Loucy (cell line): Measurements from ENCODE around the gene UNC5C.

Experiments
- H2AFZ ChIP-seq: fragments of 200-600 bp; sonication (generic); 2 replicates; pipeline ENCODE4 v1.6.0; 2016; ENCODE audit warnings: antibody characterized with exemption, mild to moderate bottlenecking, low read length, moderate library complexity
- H3F3A ChIP-seq: fragments of 200-600 bp; 2 replicates; pipeline ENCODE4 v1.6.0; 2016; ENCODE audit warnings: antibody characterized with exemption, low read depth, mild to moderate bottlenecking
- H3K27me3 ChIP-seq: fragments of 200-600 bp; sonication (generic); 2 replicates; pipeline ENCODE4 v1.6.1; 2014; ENCODE audit warnings: low read length, mild to moderate bottlenecking; ENCODE audit not compliant: insufficient read depth, poor library complexity, severe bottlenecking
- H3K36me3 ChIP-seq: fragments of 200-600 bp; sonication (generic); 2 replicates; pipeline ENCODE4 v1.6.1; 2016; ENCODE audit warnings: low read length; ENCODE audit not compliant: insufficient read depth
- H3K4me1 ChIP-seq: fragments of 200-600 bp; sonication (generic); 2 replicates; pipeline ENCODE4 v1.5.1; 2014; ENCODE audit warnings: low read length, mild to moderate bottlenecking; ENCODE audit not compliant: insufficient read depth, poor library complexity, severe bottlenecking
- H3K4me2 ChIP-seq: fragments of 200-600 bp; sonication (generic); 2 replicates; pipeline ENCODE4 v1.6.0; 2014; ENCODE audit warnings: antibody characterized with exemption, low read length, low read depth, mild to moderate bottlenecking; ENCODE audit not compliant: poor library complexity, severe bottlenecking
- H3K4me3 ChIP-seq: fragments of 200-600 bp; sonication (generic); 2 replicates; pipeline ENCODE4 v1.5.1; 2014; ENCODE audit warnings: low read length, mild to moderate bottlenecking, mixed read lengths; ENCODE audit not compliant: poor library complexity, severe bottlenecking
- H3K79me2 ChIP-seq: fragments of 200-600 bp; sonication (generic); 2 replicates; pipeline ENCODE4 v1.6.1; 2014; ENCODE audit warnings: low read length; ENCODE audit not compliant: insufficient read depth
- H3K9ac ChIP-seq: fragments of 200-600 bp; sonication (generic); 2 replicates; pipeline ENCODE4 v1.6.0; 2014; ENCODE audit warnings: mild to moderate bottlenecking, low read depth, low read length, moderate library complexity; ENCODE audit not compliant: poor library complexity, severe bottlenecking
- H3K9me2 ChIP-seq: fragments of 200-600 bp; sonication (generic); replicated peaks from 2 replicates; pipeline ENCODE4 v1.6.1; 2016; ENCODE audit warnings: low read depth, low read length, mixed read lengths
- H3K9me3 ChIP-seq: fragments of 200-600 bp; sonication (generic); 2 replicates; pipeline ENCODE4 v1.6.1; 2014; ENCODE audit warnings: mild to moderate bottlenecking, antibody characterized with exemption, low read length, low read depth; ENCODE audit not compliant: insufficient read depth
- H4K20me1 ChIP-seq: fragments of 200-600 bp; sonication (generic); 2 replicates; pipeline ENCODE4 v1.6.0; 2014; ENCODE audit warnings: antibody characterized with exemption, low read length, mild to moderate bottlenecking; ENCODE audit not compliant: insufficient read depth, poor library complexity, severe bottlenecking
- CTCF ChIP-seq: fragments of 200-600 bp; sonication (generic); conservative IDR thresholded peaks from 2 replicates; pipeline ENCODE4 v1.5.1; 2014; ENCODE audit warnings: mild to moderate bottlenecking, antibody characterized with exemption, low read length
- EZH2phosphoT487 ChIP-seq: fragments of 200-600 bp; IDR thresholded peaks from 2 replicates; pipeline ENCODE4 v1.6.1; 2018; ENCODE audit warnings: antibody characterized with exemption, mild to moderate bottlenecking, moderate library complexity, borderline replicate concordance

UNC5C gene

DNA sequence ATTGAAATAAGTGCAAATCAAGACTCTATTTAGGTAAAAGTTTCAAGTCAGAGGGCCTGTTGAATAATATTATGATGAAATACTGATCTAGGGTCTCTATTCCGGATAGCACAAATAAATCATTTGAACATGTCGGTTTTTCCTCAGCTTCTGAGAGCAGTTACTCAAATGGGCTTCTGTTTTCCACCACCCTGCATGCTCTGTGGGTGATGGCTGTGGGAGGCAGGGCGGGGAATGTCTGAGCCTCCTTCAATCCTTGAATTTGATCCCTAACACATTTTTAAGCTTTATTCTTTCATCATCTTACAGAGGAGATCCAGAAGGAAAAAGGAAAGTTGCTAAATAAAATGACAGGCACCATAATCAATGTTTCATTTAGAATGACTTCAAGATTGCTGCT, 8.5 kb downstream of the UNC5C start:
- no peaks in the 10 kb centered on the region for H3K79me2 ChIP-seq
- H3K4me1 ChIP-seq = no peaks in the 10 kb centered on the region
- H3K9me2 ChIP-seq = no peaks in the 10 kb centered on the region
- no peaks in the 10 kb centered on the region for H3K9me3 ChIP-seq
- no peak overlapping the region for H2AFZ ChIP-seq
- H4K20me1 ChIP-seq = no peaks in the 10 kb centered on the region
- H3K4me2 ChIP-seq = no peak overlapping the region
- H3K36me3 ChIP-seq = no peaks in the 10 kb centered on the region
- TF ChIP-seq EZH2phosphoT487 (no peak), CTCF (no peak)
- H3K9ac ChIP-seq = no peak overlapping the region
- H3K4me3 ChIP-seq = no peak overlapping the region
- no peaks in the 10 kb centered on the region for H3K27me3 ChIP-seq
- no peaks in the 10 kb centered on the region for H3F3A ChIP-seq

GRCh38 chr4:95539106-95539505, 9.7 kb downstream of the UNC5C start:
- Histone ChIP-seq H3K4me2 (no peak overlapping the region), H3K9me3 (no peaks in the 10 kb centered on the region), H2AFZ (no peak overlapping the region), H3K4me3 (no peak overlapping the region), H3K9me2 (no peaks in the 10 kb centered on the region), H4K20me1 (no peaks in the 10 kb centered on the region), H3K4me1 (peaks cover 6% of the 10 kb centered on the region), H3F3A (no peaks in the 10 kb centered on the region), H3K27me3 (no peaks in the 10 kb centered on the region), H3K9ac (no peak overlapping the region), H3K79me2 (no peaks in the 10 kb centered on the region), H3K36me3 (no peaks in the 10 kb centered on the region)
- TF ChIP-seq CTCF (no peak), EZH2phosphoT487 (no peak)

- Histone ChIP-seq H3K9me3 (no peaks in the 10 kb centered on the region), H3F3A (no peaks in the 10 kb centered on the region), H3K36me3 (no peaks in the 10 kb centered on the region), H3K79me2 (no peaks in the 10 kb centered on the region), H3K27me3 (no peaks in the 10 kb centered on the region), H2AFZ (no peak overlapping the region), H3K4me2 (no peak overlapping the region), H3K4me1 (peaks cover 7% of the 10 kb centered on the region), H4K20me1 (no peaks in the 10 kb centered on the region), H3K4me3 (no peak overlapping the region), H3K9me2 (no peaks in the 10 kb centered on the region), H3K9ac (no peak overlapping the region)
- TF ChIP-seq CTCF (no peak), EZH2phosphoT487 (no peak)
Measured at GRCh38 chr4:95537863-95538488, 10.8 kb downstream of the UNC5C start.
